Measurements from ENCODE around the gene SFXN3. TPM values are rescaled to one million over a fixed set of nuclear protein-coding genes. Genes with fewer than 3 reads are reported as not detected.

Gene SFXN3
- total RNA-seq, 1 experiment from 2014 or later = 27.5 TPM

GRCh38 chr10:101069441-101069840 is 38.4 kb downstream of the SFXN3 start:
- no peak for DNase-seq
- no TSS peak for BruUV-seq (replicated peaks)
- Mint-ChIP-seq H3K9me3 (ENCODE audit: low read depth, unreplicated experiment) (no peaks in the 10 kb centered on the region), H3K4me3 (ENCODE audit: low read depth, unreplicated experiment) (no peak overlapping the region), H3K27me3 (ENCODE audit: unreplicated experiment) (peaks cover 30% of the 10 kb centered on the region), H3K27ac (ENCODE audit: unreplicated experiment) (no peak overlapping the region), H3K36me3 (ENCODE audit: insufficient read depth, unreplicated experiment) (peaks cover 16% of the 10 kb centered on the region), H3K4me1 (ENCODE audit: low read depth, unreplicated experiment) (peaks cover 27% of the 10 kb centered on the region)
- CTCF ChIA-PET = no interaction called here
- intact Hi-C loops (cut with micrococcal nuclease; ENCODE audit: unreplicated experiment) = no loop called here
- TF ChIP-seq CTCF (IDR thresholded peaks at IDR 0.05; ENCODE audit: unreplicated experiment) = no peak

GRCh38 chr10:101070098-101070497 is 39.1 kb downstream of the SFXN3 start:
- Mint-ChIP-seq H3K9me3 (ENCODE audit: low read depth, unreplicated experiment) (no peaks in the 10 kb centered on the region), H3K27ac (ENCODE audit: unreplicated experiment) (no peak overlapping the region), H3K4me3 (ENCODE audit: low read depth, unreplicated experiment) (no peak overlapping the region), H3K36me3 (ENCODE audit: insufficient read depth, unreplicated experiment) (peaks cover 16% of the 10 kb centered on the region), H3K27me3 (ENCODE audit: unreplicated experiment) (peaks cover 36% of the 10 kb centered on the region), H3K4me1 (ENCODE audit: low read depth, unreplicated experiment) (peaks cover 20% of the 10 kb centered on the region)
- no peak for DNase-seq
- BruUV-seq (replicated peaks) = no TSS peak
- no peak for TF ChIP-seq CTCF (IDR thresholded peaks at IDR 0.05; ENCODE audit: unreplicated experiment)
- CTCF ChIA-PET = interaction anchor here (0.6 kb wide), 1 partner anchor 61 kb away, joined by 3 read pairs; the partner anchor contains the start of gene TLX1
- intact Hi-C loops (cut with micrococcal nuclease; ENCODE audit: unreplicated experiment) = no loop called here

- H3K27me3 Mint-ChIP-seq (ENCODE audit: unreplicated experiment) = peaks cover 49% of the 10 kb centered on the region
- H3K27ac Mint-ChIP-seq (ENCODE audit: unreplicated experiment) = no peak overlapping the region
- TF ChIP-seq CTCF (IDR thresholded peaks at IDR 0.05; ENCODE audit: unreplicated experiment) = no peak
- CTCF ChIA-PET = interaction anchor here (0.6 kb wide), 1 partner anchor 18 kb away, joined by 4 read pairs; no protein-coding TSS in a partner anchor
- no peak for DNase-seq
- H3K9me3 Mint-ChIP-seq (ENCODE audit: low read depth, unreplicated experiment) = no peaks in the 10 kb centered on the region
- peaks cover 12% of the 10 kb centered on the region for H3K36me3 Mint-ChIP-seq (ENCODE audit: insufficient read depth, unreplicated experiment)
- no TSS peak for BruUV-seq (replicated peaks)
- no peak overlapping the region for H3K4me3 Mint-ChIP-seq (ENCODE audit: low read depth, unreplicated experiment)
- intact Hi-C loops (cut with micrococcal nuclease; ENCODE audit: unreplicated experiment) = no loop called here
- peaks cover 8% of the 10 kb centered on the region for H3K4me1 Mint-ChIP-seq (ENCODE audit: low read depth, unreplicated experiment)
Measured at GRCh38 chr10:101071267-101071884, 40.3 kb downstream of the SFXN3 start.

GRCh38 chr10:101071885-101072433 is 40.9 kb downstream of the SFXN3 start:
- intact Hi-C loops (cut with micrococcal nuclease; ENCODE audit: unreplicated experiment) = no loop called here
- H3K27ac Mint-ChIP-seq (ENCODE audit: unreplicated experiment) = no peak overlapping the region
- no peak for TF ChIP-seq CTCF (IDR thresholded peaks at IDR 0.05; ENCODE audit: unreplicated experiment)
- H3K27me3 Mint-ChIP-seq (ENCODE audit: unreplicated experiment) = peaks cover 55% of the 10 kb centered on the region
- DNase-seq = no peak
- peaks cover 8% of the 10 kb centered on the region for H3K4me1 Mint-ChIP-seq (ENCODE audit: low read depth, unreplicated experiment)
- no peaks in the 10 kb centered on the region for H3K9me3 Mint-ChIP-seq (ENCODE audit: low read depth, unreplicated experiment)
- CTCF ChIA-PET = interaction anchor here (0.6 kb wide), 2 partner anchors 17 to 460 kb away, joined by 4 read pairs; no protein-coding TSS in a partner anchor
- no TSS peak for BruUV-seq (replicated peaks)
- H3K4me3 Mint-ChIP-seq (ENCODE audit: low read depth, unreplicated experiment) = no peak overlapping the region
- peaks cover 9% of the 10 kb centered on the region for H3K36me3 Mint-ChIP-seq (ENCODE audit: insufficient read depth, unreplicated experiment)

Measured in Calu3 (cell line).